Loucy (cell line): ENCODE data around the gene ZFYVE28.
"Not testable (repeated sequence)": the region's sequence is repeated elsewhere in the genome, so short reads cannot be mapped to it uniquely, and the experiment has no call there.

ENCODE experiments used
- CTCF ChIP-seq: fragments of 200-600 bp; sonication (generic); conservative IDR thresholded peaks from 2 replicates; pipeline ENCODE4 v1.5.1; 2014; ENCODE audit warnings: mild to moderate bottlenecking, antibody characterized with exemption, low read length
- EZH2phosphoT487 ChIP-seq: fragments of 200-600 bp; IDR thresholded peaks from 2 replicates; pipeline ENCODE4 v1.6.1; 2018; ENCODE audit warnings: antibody characterized with exemption, mild to moderate bottlenecking, moderate library complexity, borderline replicate concordance

- not testable (repeated sequence) for TF ChIP-seq CTCF, EZH2phosphoT487
Observed at GRCh38 chr4:2275044-2275397, 143.4 kb downstream of the ZFYVE28 start.
